Hypothalamus (tissue), 51 donors: Measurements from ENCODE around the gene DOLPP1.

Experiments
- DNase-seq, 51 donors: peaks; one replicate each; lab custom pipeline; 2025; lab: John Stamatoyannopoulos, UW

DOLPP1 gene

DNA sequence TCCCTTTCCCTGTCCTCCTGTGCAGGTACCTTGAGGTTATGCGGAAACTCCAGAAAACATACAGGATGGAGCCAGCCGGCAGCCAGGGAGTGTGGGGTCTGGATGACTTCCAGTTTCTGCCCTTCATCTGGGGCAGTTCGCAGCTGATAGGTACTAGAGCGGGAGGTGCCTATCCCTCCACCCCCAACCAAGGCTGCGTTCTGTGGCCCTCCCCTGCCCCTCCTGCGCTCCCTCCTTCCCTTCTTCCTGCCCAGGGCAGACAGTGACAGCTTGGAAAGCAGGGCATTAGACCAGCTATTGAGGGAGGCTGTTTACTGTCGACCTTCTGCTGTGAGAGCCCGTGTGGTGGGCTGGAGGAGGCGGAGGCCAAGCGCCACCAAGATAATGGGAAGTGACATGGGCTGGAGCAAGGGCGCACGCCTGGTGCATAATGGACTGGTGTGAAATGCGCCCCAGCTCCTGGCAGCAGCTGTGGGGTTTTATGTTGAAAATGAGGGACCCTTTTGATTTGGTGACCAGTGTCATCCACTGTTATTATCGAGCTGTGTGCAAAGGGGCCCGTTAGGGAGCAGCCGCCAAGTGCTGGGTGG lies 55.6 kb downstream of the DOLPP1 start:
- no peak for DNase-seq

- DNase-seq, result no peak
Measured at GRCh38 chr9:129137292-129138143, 56.6 kb downstream of the DOLPP1 start.

- DNase-seq, result no peak
Measured at GRCh38 chr9:129138144-129138462, 57.2 kb downstream of the DOLPP1 start.

- DNase-seq, result peak in 7 of 51 donors; percentile 23 to 68 (median 38)
Measured at GRCh38 chr9:129138476-129139232, 57.7 kb downstream of the DOLPP1 start.

DNA sequence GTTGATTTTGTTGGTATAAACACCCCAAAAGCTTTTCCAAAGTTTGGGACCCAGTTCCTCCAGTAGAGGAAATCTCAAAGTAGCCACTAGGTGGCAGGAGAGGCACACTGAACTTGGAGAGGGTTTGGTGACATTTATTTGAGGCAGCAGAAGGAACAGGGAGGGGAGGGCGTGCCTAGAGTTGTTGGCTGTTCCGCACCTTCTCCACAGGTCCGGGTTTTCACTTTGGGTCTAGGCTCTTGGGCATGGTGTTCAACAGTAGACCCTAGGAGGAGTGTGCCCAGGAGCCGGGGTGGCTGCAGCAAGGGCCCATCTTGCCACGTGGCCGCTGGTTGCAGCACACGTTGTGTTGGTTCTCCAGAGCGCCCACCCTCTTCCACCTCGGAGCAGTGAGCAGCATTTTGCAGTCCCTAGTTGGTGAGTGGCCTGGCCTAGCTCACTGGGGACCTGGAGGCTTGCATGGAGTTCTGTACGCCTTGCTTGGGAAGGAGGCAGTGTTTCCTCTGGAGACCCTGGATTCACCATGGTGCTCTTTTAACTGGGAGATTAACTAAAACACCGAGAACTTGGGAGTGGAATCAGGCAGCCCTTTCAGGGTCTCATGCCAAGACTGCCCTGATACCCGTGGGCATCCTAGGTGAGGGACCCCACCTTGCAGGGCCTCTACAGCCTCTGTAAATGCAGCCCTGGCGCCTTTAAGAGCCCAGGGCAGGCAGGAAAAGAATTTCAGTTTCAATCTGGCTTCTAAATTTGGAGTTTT lies 58.5 kb downstream of the DOLPP1 start:
- DNase-seq, result peak in 50 of 51 donors; percentile 29 to 89 (median 69)

GRCh38 chr9:129139993-129140396 lies 59.1 kb downstream of the DOLPP1 start:
- peak in 49 of 51 donors; percentile 47 to 94 (median 80) for DNase-seq
